Neural cell (in vitro differentiated cells): ENCODE results near the gene ZFYVE28. TPM values are rescaled to one million over a fixed set of nuclear protein-coding genes. Genes with fewer than 3 reads are reported as not detected.

ENCODE experiments used
- H2AFZ ChIP-seq: fragments of 200-600, 300-800 bp; sonication (generic), shearing (Covaris generic); 2 replicates; pipeline ENCODE4 v1.6.0; 2014; ENCODE audit warnings: low read depth, mild to moderate bottlenecking, antibody characterized with exemption, low read length, moderate library complexity
- H3F3A ChIP-seq: fragments of 200-600 bp; shearing (Covaris generic); 2 replicates; pipeline ENCODE4 v1.6.1; 2016; ENCODE audit warnings: mild to moderate bottlenecking, moderate library complexity, mixed read lengths, antibody characterized with exemption, low read length; ENCODE audit not compliant: insufficient read depth, poor library complexity, severe bottlenecking
- H3K27ac ChIP-seq: fragments of 200-600, 300-800 bp; sonication (generic), shearing (Covaris generic); 2 replicates; pipeline ENCODE4 v1.5.1; 2014; ENCODE audit warnings: mild to moderate bottlenecking, low read length, moderate library complexity
- H3K27me3 ChIP-seq: fragments of 300-800, 200-600 bp; sonication (generic), shearing (Covaris generic); 2 replicates; pipeline ENCODE4 v1.6.0; 2014; ENCODE audit warnings: mild to moderate bottlenecking, low read depth, low read length, moderate library complexity; ENCODE audit not compliant: insufficient read depth
- H3K36me3 ChIP-seq: fragments of 300-800, 200-600 bp; sonication (generic), shearing (Covaris generic); 2 replicates; pipeline ENCODE4 v1.5.1; 2014; ENCODE audit warnings: mild to moderate bottlenecking, antibody characterized with exemption, low read length, moderate library complexity; ENCODE audit not compliant: insufficient read depth
- H3K4me2 ChIP-seq: fragments of 300-800, 200-600 bp; sonication (generic), shearing (Covaris generic); 2 replicates; pipeline ENCODE4 v1.6.0; 2014; ENCODE audit warnings: mild to moderate bottlenecking, low read length
- H3K4me3 ChIP-seq: fragments of 300-800, 200-600 bp; sonication (generic), shearing (Covaris generic); 2 replicates; pipeline ENCODE4 v1.5.1; 2014; ENCODE audit warnings: mild to moderate bottlenecking, low read length, moderate library complexity
- H3K79me2 ChIP-seq: fragments of 200-600 bp; shearing (Covaris generic); replicated peaks from 2 replicates; pipeline ENCODE4 v1.6.0; 2014; ENCODE audit warnings: mild to moderate bottlenecking, low read length, moderate library complexity; ENCODE audit not compliant: insufficient read depth
- H3K9ac ChIP-seq: fragments of 300-800, 200-600 bp; sonication (generic), shearing (Covaris generic); 2 replicates; pipeline ENCODE4 v1.6.1; 2016; ENCODE audit warnings: mild to moderate bottlenecking, low read length, mixed read lengths
- H3K9me2 ChIP-seq: fragments of 200-600 bp; shearing (Covaris generic); 2 replicates; pipeline ENCODE4 v1.6.1; 2016; ENCODE audit warnings: mild to moderate bottlenecking, low read length, mixed read lengths; ENCODE audit not compliant: insufficient read depth
- H3K9me3 ChIP-seq: fragments of 200-600, 300-800 bp; sonication (generic), shearing (Covaris generic); 2 replicates; pipeline ENCODE4 v1.6.1; 2016; ENCODE audit warnings: mild to moderate bottlenecking, mixed run types, low read length, moderate library complexity, mixed read lengths
- H4K20me1 ChIP-seq: fragments of 200-600 bp; shearing (Covaris generic); 2 replicates; pipeline ENCODE4 v1.6.1; 2016; ENCODE audit warnings: mild to moderate bottlenecking, mixed run types; ENCODE audit not compliant: insufficient read depth
- CTCF ChIP-seq: fragments of 450-650 bp; IDR thresholded peaks from 2 replicates; pipeline ENCODE4 v1.5.1; 2014; ENCODE audit warnings: antibody characterized with exemption, mild to moderate bottlenecking, moderate library complexity; ENCODE audit not compliant: poor library complexity, severe bottlenecking
- EP300 ChIP-seq: fragments of 450-650 bp; conservative IDR thresholded peaks from 2 replicates; pipeline ENCODE4 v1.6.1; 2014; ENCODE audit warnings: antibody characterized with exemption, mild to moderate bottlenecking, moderate library complexity; ENCODE audit not compliant: poor library complexity, severe bottlenecking
- EZH2 ChIP-seq: fragments of 200-600, 300-800 bp; shearing (Covaris generic), sonication (generic); IDR thresholded peaks from 2 replicates; pipeline ENCODE4 v1.6.1; 2014; ENCODE audit warnings: antibody characterized with exemption, low read length, borderline replicate concordance, mild to moderate bottlenecking; ENCODE audit not compliant: insufficient read depth, poor library complexity, severe bottlenecking
- MXI1 ChIP-seq: fragments of 450-650 bp; conservative IDR thresholded peaks from 2 replicates; pipeline ENCODE4 v1.6.1; 2014; ENCODE audit warnings: antibody characterized with exemption, mild to moderate bottlenecking; ENCODE audit not compliant: poor library complexity, severe bottlenecking
- POLR2AphosphoS5 ChIP-seq: IDR thresholded peaks from 2 replicates; pipeline ENCODE4 v1.6.1; 2012
- RAD21 ChIP-seq: fragments of 450-650 bp; conservative IDR thresholded peaks from 2 replicates; pipeline ENCODE4 v1.6.1; 2014; ENCODE audit warnings: antibody characterized with exemption, mild to moderate bottlenecking, moderate library complexity
- REST ChIP-seq: IDR thresholded peaks from 2 replicates; pipeline ENCODE4 v1.6.1; 2012; ENCODE audit warnings: borderline replicate concordance
- SMC3 ChIP-seq: fragments of 450-650 bp; conservative IDR thresholded peaks from 2 replicates; pipeline ENCODE4 v1.6.1; 2014; ENCODE audit warnings: antibody characterized with exemption, mild to moderate bottlenecking, moderate library complexity; ENCODE audit not compliant: poor library complexity
- TAF1 ChIP-seq: IDR thresholded peaks from 2 replicates; pipeline ENCODE4 v1.6.1; 2012; ENCODE audit warnings: low read depth
- polyA plus RNA-seq: library from polyadenylated mRNA; depleted of rRNA; stranded (reverse); fragments of >200 nt; gene quantifications from 2 replicates; pipeline ENCODE4 v1.2.3, GENCODE V29; 2014

Gene ZFYVE28
- polyA plus RNA-seq, 1 donor from 2014 or later: 2.4 TPM

- H3K4me3 ChIP-seq: no peak overlapping the region
- no peak overlapping the region for H2AFZ ChIP-seq
- H3K79me2 ChIP-seq: no peaks in the 10 kb centered on the region
- H3K9ac ChIP-seq: no peak overlapping the region
- no peak for TF ChIP-seq MXI1
- TF ChIP-seq EZH2: no peak
- TF ChIP-seq REST: no peak
- TF ChIP-seq CTCF: no peak
- TF ChIP-seq SMC3: no peak
- no peak for TF ChIP-seq EP300
- TF ChIP-seq RAD21: no peak
- TF ChIP-seq POLR2AphosphoS5: no peak
- TF ChIP-seq TAF1: no peak
- no peak overlapping the region for H3K4me2 ChIP-seq
- H4K20me1 ChIP-seq: no peaks in the 10 kb centered on the region
- H3K9me3 ChIP-seq: no peaks in the 10 kb centered on the region
- H3F3A ChIP-seq: no peaks in the 10 kb centered on the region
- no peaks in the 10 kb centered on the region for H3K27me3 ChIP-seq
- H3K27ac ChIP-seq: no peak overlapping the region
- H3K9me2 ChIP-seq: no peaks in the 10 kb centered on the region
- no peaks in the 10 kb centered on the region for H3K36me3 ChIP-seq
Measured at GRCh38 chr4:2301806-2302205, 116.6 kb downstream of the ZFYVE28 start.

- TF ChIP-seq EZH2 (no peak), EP300 (no peak), TAF1 (no peak), REST (no peak), CTCF (no peak), RAD21 (no peak), SMC3 (no peak)
Measured at GRCh38 chr4:2301225-2301642, 117.2 kb downstream of the ZFYVE28 start.

More at GRCh38 chr4:2301225-2301642, 117.2 kb downstream of the ZFYVE28 start:
- H3K79me2 ChIP-seq: no peaks in the 10 kb centered on the region
- no peaks in the 10 kb centered on the region for H4K20me1 ChIP-seq
- H3K9me2 ChIP-seq: no peaks in the 10 kb centered on the region
- H3K9me3 ChIP-seq: no peaks in the 10 kb centered on the region
- no peaks in the 10 kb centered on the region for H3K36me3 ChIP-seq
- H3K27ac ChIP-seq: no peak overlapping the region
- H3K27me3 ChIP-seq: no peaks in the 10 kb centered on the region
- H3K4me2 ChIP-seq: no peak overlapping the region
- no peak overlapping the region for H3K4me3 ChIP-seq
- no peak overlapping the region for H2AFZ ChIP-seq
- H3K9ac ChIP-seq: no peak overlapping the region
- no peaks in the 10 kb centered on the region for H3F3A ChIP-seq
